Measurements from ENCODE around the gene SLC29A3. TPM values are rescaled to one million over a fixed set of nuclear protein-coding genes. Genes with fewer than 3 reads are reported as not detected.

The SLC29A3 gene
- total RNA-seq, 2 donors from 2014 or later = 4.6 to 12.7 TPM

- H3K27me3 ChIP-seq (replicated peaks; ENCODE audit: insufficient read depth) = peaks cover 2% of the 10 kb centered on the region
- no peak overlapping the region for H3K27ac ChIP-seq
- H3K9me3 ChIP-seq = no peaks in the 10 kb centered on the region
- no peaks in the 10 kb centered on the region for H3K4me1 ChIP-seq (replicated peaks)
- TF ChIP-seq POLR2AphosphoS5 (IDR thresholded peaks at IDR 0.05) = no peak
- no peak for TF ChIP-seq POLR2A (IDR thresholded peaks at IDR 0.05)
- no peak for TF ChIP-seq CTCF (IDR thresholded peaks at IDR 0.05)
- no peak for DNase-seq (ENCODE audit: low spot score)
- H3K36me3 ChIP-seq = no peaks in the 10 kb centered on the region
- WGBS = 95% methylated on average over 7 of the region's 7 CpGs
- intact Hi-C loops (cut with DNase I) = no loop called here
- no peak overlapping the region for H3K4me3 ChIP-seq
Measured at GRCh38 chr10:71402005-71402404, 82.9 kb downstream of the SLC29A3 start.

GRCh38 chr10:71404503-71405295 is 85.6 kb downstream of the SLC29A3 start:
- H3K27me3 ChIP-seq (replicated peaks; ENCODE audit: insufficient read depth) = peaks cover 2% of the 10 kb centered on the region
- H3K36me3 ChIP-seq = no peaks in the 10 kb centered on the region
- DNase-seq (ENCODE audit: low spot score) = no peak
- no peak for TF ChIP-seq POLR2AphosphoS5 (IDR thresholded peaks at IDR 0.05)
- no peak for TF ChIP-seq CTCF (IDR thresholded peaks at IDR 0.05)
- TF ChIP-seq POLR2A (IDR thresholded peaks at IDR 0.05) = no peak
- no peaks in the 10 kb centered on the region for H3K4me1 ChIP-seq (replicated peaks)
- H3K9me3 ChIP-seq = no peaks in the 10 kb centered on the region
- no peak overlapping the region for H3K4me3 ChIP-seq
- intact Hi-C loops (cut with DNase I) = no loop called here
- WGBS = 84% methylated on average over 13 of the region's 13 CpGs
- H3K27ac ChIP-seq = no peak overlapping the region

GRCh38 chr10:71406878-71407277 is 87.8 kb downstream of the SLC29A3 start:
- WGBS = 83% methylated on average over 3 of the region's 3 CpGs
- no peak overlapping the region for H3K27ac ChIP-seq
- no peaks in the 10 kb centered on the region for H3K9me3 ChIP-seq
- peaks cover under 1% of the 10 kb centered on the region for H3K27me3 ChIP-seq (replicated peaks; ENCODE audit: insufficient read depth)
- no peak for DNase-seq (ENCODE audit: low spot score)
- intact Hi-C loops (cut with DNase I) = no loop called here
- H3K4me1 ChIP-seq (replicated peaks) = no peaks in the 10 kb centered on the region
- no peaks in the 10 kb centered on the region for H3K36me3 ChIP-seq
- TF ChIP-seq POLR2A (IDR thresholded peaks at IDR 0.05) (no peak), POLR2AphosphoS5 (IDR thresholded peaks at IDR 0.05) (no peak), CTCF (IDR thresholded peaks at IDR 0.05) (no peak)
- H3K4me3 ChIP-seq = no peak overlapping the region

- TF ChIP-seq POLR2AphosphoS5 (IDR thresholded peaks at IDR 0.05) = no peak
- TF ChIP-seq POLR2A (IDR thresholded peaks at IDR 0.05) = no peak
- TF ChIP-seq CTCF (IDR thresholded peaks at IDR 0.05) = no peak
- WGBS = 79% methylated on average over 9 of the region's 9 CpGs
- intact Hi-C loops (cut with DNase I) = no loop called here
- Histone ChIP-seq H3K4me3 (no peak overlapping the region), H3K36me3 (no peaks in the 10 kb centered on the region), H3K27ac (no peak overlapping the region), H3K9me3 (no peaks in the 10 kb centered on the region), H3K4me1 (replicated peaks) (no peaks in the 10 kb centered on the region), H3K27me3 (replicated peaks; ENCODE audit: insufficient read depth) (no peaks in the 10 kb centered on the region)
- no peak for DNase-seq (ENCODE audit: low spot score)
Measured at GRCh38 chr10:71408436-71409225, 89.6 kb downstream of the SLC29A3 start.
